GM21526 (cell line): ENCODE measurements around the gene COL4A2.
"Not testable (repeated sequence)": the region's sequence is repeated elsewhere in the genome, so short reads cannot be mapped to it uniquely, and the experiment has no call there.

Experiments
- ATAC-seq: cut with Tn5 transposase; IDR thresholded peaks from one replicate; pipeline ENCODE4 v1.9.1; 2021; ENCODE audit warnings: moderate library complexity; ENCODE audit not compliant: unreplicated experiment, low FRiP score

The COL4A2 gene

GRCh38 chr13:110319774-110320509, 12.9 kb downstream of the COL4A2 start:
- ATAC-seq: no peak

GRCh38 chr13:110320645-110321044, 13.6 kb downstream of the COL4A2 start:
- ATAC-seq: no peak

GRCh38 chr13:110321573-110321972, 14.5 kb downstream of the COL4A2 start:
- ATAC-seq: not testable (repeated sequence)

GRCh38 chr13:110322126-110322827, 15.2 kb downstream of the COL4A2 start:
- no peak for ATAC-seq

GRCh38 chr13:110322828-110323171, 15.7 kb downstream of the COL4A2 start:
- no peak for ATAC-seq

- ATAC-seq: no peak
Observed at GRCh38 chr13:110323172-110323891, 16.2 kb downstream of the COL4A2 start.

- ATAC-seq: no peak
Observed at GRCh38 chr13:110324026-110324749, 17.1 kb downstream of the COL4A2 start.

- no peak for ATAC-seq
Observed at GRCh38 chr13:110326263-110326904, 19.3 kb downstream of the COL4A2 start.

GRCh38 chr13:110327051-110327721, 20.1 kb downstream of the COL4A2 start:
- no peak for ATAC-seq

GRCh38 chr13:110328573-110328972, 21.5 kb downstream of the COL4A2 start:
- no peak for ATAC-seq

- ATAC-seq: no peak
Observed at GRCh38 chr13:110329258-110329657, 22.2 kb downstream of the COL4A2 start.

- ATAC-seq: no peak
Observed at GRCh38 chr13:110329798-110330461, 22.8 kb downstream of the COL4A2 start.

- no peak for ATAC-seq
Observed at GRCh38 chr13:110330491-110331011, 23.5 kb downstream of the COL4A2 start.

GRCh38 chr13:110331362-110331761, 24.3 kb downstream of the COL4A2 start:
- ATAC-seq: no peak

- no peak for ATAC-seq
Observed at GRCh38 chr13:110332750-110333149, 25.7 kb downstream of the COL4A2 start.

- ATAC-seq: no peak
Observed at GRCh38 chr13:110333837-110334236, 26.8 kb downstream of the COL4A2 start.

- ATAC-seq: no peak
Observed at GRCh38 chr13:110334256-110334655, 27.2 kb downstream of the COL4A2 start.

- ATAC-seq: no peak
Observed at GRCh38 chr13:110334841-110335490, 27.9 kb downstream of the COL4A2 start.

GRCh38 chr13:110336108-110336507, 29.0 kb downstream of the COL4A2 start:
- no peak for ATAC-seq
